Neural cell (in vitro differentiated cells): Measurements from ENCODE around the gene C14orf132.

ENCODE experiments used
- CTCF ChIP-seq: fragments of 450-650 bp; IDR thresholded peaks from 2 replicates; pipeline ENCODE4 v1.5.1; 2014; ENCODE audit warnings: antibody characterized with exemption, mild to moderate bottlenecking, moderate library complexity; ENCODE audit not compliant: poor library complexity, severe bottlenecking
- EP300 ChIP-seq: fragments of 450-650 bp; conservative IDR thresholded peaks from 2 replicates; pipeline ENCODE4 v1.6.1; 2014; ENCODE audit warnings: antibody characterized with exemption, mild to moderate bottlenecking, moderate library complexity; ENCODE audit not compliant: poor library complexity, severe bottlenecking
- EZH2 ChIP-seq: fragments of 200-600, 300-800 bp; shearing (Covaris generic), sonication (generic); IDR thresholded peaks from 2 replicates; pipeline ENCODE4 v1.6.1; 2014; ENCODE audit warnings: antibody characterized with exemption, low read length, borderline replicate concordance, mild to moderate bottlenecking; ENCODE audit not compliant: insufficient read depth, poor library complexity, severe bottlenecking
- MXI1 ChIP-seq: fragments of 450-650 bp; conservative IDR thresholded peaks from 2 replicates; pipeline ENCODE4 v1.6.1; 2014; ENCODE audit warnings: antibody characterized with exemption, mild to moderate bottlenecking; ENCODE audit not compliant: poor library complexity, severe bottlenecking
- POLR2AphosphoS5 ChIP-seq: IDR thresholded peaks from 2 replicates; pipeline ENCODE4 v1.6.1; 2012
- RAD21 ChIP-seq: fragments of 450-650 bp; conservative IDR thresholded peaks from 2 replicates; pipeline ENCODE4 v1.6.1; 2014; ENCODE audit warnings: antibody characterized with exemption, mild to moderate bottlenecking, moderate library complexity
- REST ChIP-seq: IDR thresholded peaks from 2 replicates; pipeline ENCODE4 v1.6.1; 2012; ENCODE audit warnings: borderline replicate concordance
- SMC3 ChIP-seq: fragments of 450-650 bp; conservative IDR thresholded peaks from 2 replicates; pipeline ENCODE4 v1.6.1; 2014; ENCODE audit warnings: antibody characterized with exemption, mild to moderate bottlenecking, moderate library complexity; ENCODE audit not compliant: poor library complexity

- no peak for TF ChIP-seq POLR2AphosphoS5
- no peak for TF ChIP-seq SMC3
- no peak for TF ChIP-seq CTCF
- TF ChIP-seq REST, result no peak
- no peak for TF ChIP-seq EZH2
- no peak for TF ChIP-seq EP300
- TF ChIP-seq RAD21, result no peak
- no peak for TF ChIP-seq MXI1
These were observed 90.1 kb downstream of the C14orf132 start for GRCh38 chr14:96129128-96129736.
